OCI-LY1 (cell line): ENCODE data around the gene ATP2A2.

Source experiments
- H2AFZ ChIP-seq: fragments of 200-600 bp; sonication (generic), shearing (Covaris generic); 2 replicates; pipeline ENCODE4 v1.6.0; 2014; ENCODE audit warnings: antibody characterized with exemption, mild to moderate bottlenecking, low read length
- H3F3A ChIP-seq: fragments of 200-600 bp; sonication (generic), shearing (Covaris generic); 2 replicates; pipeline ENCODE4 v1.6.0; 2014; ENCODE audit warnings: mild to moderate bottlenecking, antibody characterized with exemption, low read length, moderate library complexity; ENCODE audit not compliant: insufficient read depth
- H3K27ac ChIP-seq: fragments of 200-600 bp; sonication (generic); 2 replicates; pipeline ENCODE4 v1.5.1; 2014; ENCODE audit warnings: low read length, mixed run types, mild to moderate bottlenecking, low read depth; ENCODE audit not compliant: poor library complexity, severe bottlenecking
- H3K27me3 ChIP-seq: fragments of 200-600 bp; sonication (generic); 2 replicates; pipeline ENCODE4 v1.6.0; 2014; ENCODE audit warnings: antibody characterized with exemption, mild to moderate bottlenecking, low read length, moderate library complexity; ENCODE audit not compliant: insufficient read depth
- H3K36me3 ChIP-seq: fragments of 200-600 bp; sonication (generic); 2 replicates; pipeline ENCODE4 v1.6.1; 2014; ENCODE audit warnings: mild to moderate bottlenecking, antibody characterized with exemption, low read length, moderate library complexity, mixed read lengths; ENCODE audit not compliant: insufficient read depth
- H3K4me1 ChIP-seq: fragments of 200-600 bp; sonication (generic); 2 replicates; pipeline ENCODE4 v1.5.1; 2014; ENCODE audit warnings: mild to moderate bottlenecking, low read length, moderate library complexity; ENCODE audit not compliant: insufficient read depth, severe bottlenecking
- H3K4me2 ChIP-seq: fragments of 200-600 bp; sonication (generic), shearing (Covaris generic); 2 replicates; pipeline ENCODE4 v1.6.1; 2014; ENCODE audit warnings: low read length
- H3K4me3 ChIP-seq: fragments of 200-600 bp; sonication (generic); 2 replicates; pipeline ENCODE4 v1.5.1; 2014; ENCODE audit warnings: low read length, low read depth, mild to moderate bottlenecking, mixed read lengths; ENCODE audit not compliant: poor library complexity, severe bottlenecking
- H3K79me2 ChIP-seq: fragments of 200-600 bp; shearing (Covaris generic); 2 replicates; pipeline ENCODE4 v1.6.1; 2016; ENCODE audit warnings: mixed run types, low read length, mixed read lengths; ENCODE audit not compliant: insufficient read depth
- H3K9ac ChIP-seq: fragments of 200-600 bp; sonication (generic), shearing (Covaris generic); 2 replicates; pipeline ENCODE4 v1.6.1; 2014; ENCODE audit warnings: mild to moderate bottlenecking, low read length, mixed read lengths
- H3K9me2 ChIP-seq: fragments of 200-600 bp; sonication (generic), shearing (Covaris generic); 2 replicates; pipeline ENCODE4 v1.6.1; 2014; ENCODE audit warnings: low read depth, mild to moderate bottlenecking, low read length, mixed read lengths
- H3K9me3 ChIP-seq: fragments of 200-600 bp; shearing (Covaris generic); 2 replicates; pipeline ENCODE4 v1.6.1; 2014; ENCODE audit warnings: low read length, mixed read lengths
- H4K20me1 ChIP-seq: fragments of 200-600 bp; sonication (generic), shearing (Covaris generic); 2 replicates; pipeline ENCODE4 v1.6.0; 2016; ENCODE audit warnings: mild to moderate bottlenecking, low read length; ENCODE audit not compliant: insufficient read depth
- CTCF ChIP-seq: fragments of 200-600 bp; sonication (generic), shearing (Covaris generic); IDR thresholded peaks from 2 replicates; pipeline ENCODE4 v1.5.1; 2017; ENCODE audit warnings: mild to moderate bottlenecking, antibody characterized with exemption, low read length, moderate library complexity, mixed read lengths
- EZH2 ChIP-seq: fragments of 200-600 bp; sonication (generic), shearing (Covaris generic); IDR thresholded peaks from 2 replicates; pipeline ENCODE4 v1.8.0; 2017; ENCODE audit warnings: borderline replicate concordance, mixed run types, mild to moderate bottlenecking, antibody characterized with exemption, low read length, moderate library complexity, mixed read lengths

The ATP2A2 gene

DNA sequence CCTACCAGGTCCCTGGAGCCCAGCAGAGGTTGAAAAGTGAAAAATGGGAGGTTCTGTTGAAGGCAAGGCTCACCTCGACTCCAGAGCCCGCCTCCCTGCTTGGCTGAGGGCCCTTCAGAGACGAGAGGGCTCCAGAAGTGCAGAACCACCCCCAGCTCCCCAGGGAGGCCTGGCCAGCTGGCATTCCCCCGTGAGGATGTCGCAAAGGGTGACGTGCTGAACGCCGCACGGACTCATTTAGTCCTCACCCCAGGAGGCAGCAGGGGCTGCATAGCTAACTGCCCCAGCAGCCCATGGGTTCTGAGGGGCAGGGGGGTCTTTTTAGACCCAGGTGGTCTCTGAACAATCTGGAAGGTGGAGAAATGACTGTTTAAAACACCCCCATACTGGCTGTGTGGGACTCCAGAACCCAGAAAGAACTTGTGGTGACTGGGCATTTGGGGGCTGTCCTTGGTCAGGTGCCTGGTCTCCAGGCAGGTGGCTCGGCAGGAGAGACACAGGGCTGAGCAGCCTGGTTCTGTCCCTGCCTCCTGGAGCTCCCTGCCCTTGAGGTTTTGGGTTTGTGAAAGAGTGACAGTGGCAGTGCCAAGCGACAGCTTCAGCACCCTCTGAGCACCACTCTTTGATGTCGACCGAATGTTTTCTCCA is 90.5 kb downstream of the ATP2A2 start:
- Histone ChIP-seq H3K4me1 (peaks cover 62% of the 10 kb centered on the region), H3K27me3 (no peaks in the 10 kb centered on the region), H3K9me3 (no peaks in the 10 kb centered on the region), H3K4me3 (no peak overlapping the region), H4K20me1 (no peaks in the 10 kb centered on the region), H3F3A (no peaks in the 10 kb centered on the region), H2AFZ (no peak overlapping the region), H3K79me2 (no peaks in the 10 kb centered on the region), H3K27ac (peak overlapping the region; percentile 73), H3K36me3 (peaks cover 51% of the 10 kb centered on the region), H3K9ac (no peak overlapping the region), H3K4me2 (no peak overlapping the region), H3K9me2 (no peaks in the 10 kb centered on the region)
- TF ChIP-seq EZH2 (no peak), CTCF (no peak)

DNA sequence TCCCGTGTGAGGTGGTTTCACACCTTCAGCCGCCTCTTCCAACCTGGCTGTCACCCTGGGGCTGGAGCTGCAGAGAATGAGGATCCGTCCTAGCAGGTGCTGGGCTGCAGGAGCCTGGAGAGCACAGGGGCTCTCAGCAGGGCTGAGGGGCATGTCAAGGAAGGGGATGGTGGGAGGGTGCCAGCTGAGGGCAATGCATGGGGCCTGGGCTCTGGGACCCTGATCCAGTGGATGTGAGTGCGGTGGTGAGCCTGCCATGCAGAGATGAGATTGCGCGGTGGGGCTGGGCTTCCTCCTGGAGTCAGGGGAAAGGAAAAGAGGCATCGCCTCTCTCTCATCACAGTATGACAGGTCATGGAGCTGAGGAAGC is 91.0 kb downstream of the ATP2A2 start:
- Histone ChIP-seq H3K36me3 (peaks cover 52% of the 10 kb centered on the region), H3K27ac (peak overlapping the region; percentile 73), H3K4me2 (no peak overlapping the region)

GRCh38 chr12:110373025-110373424 is 92.0 kb downstream of the ATP2A2 start:
- Histone ChIP-seq H3K9me3 (no peaks in the 10 kb centered on the region), H3K4me3 (no peak overlapping the region), H3K27me3 (no peaks in the 10 kb centered on the region), H2AFZ (no peak overlapping the region), H3K4me2 (no peak overlapping the region), H3K9ac (no peak overlapping the region), H3K27ac (peak overlapping the region; percentile 73), H3K9me2 (no peaks in the 10 kb centered on the region), H3K79me2 (no peaks in the 10 kb centered on the region), H4K20me1 (no peaks in the 10 kb centered on the region), H3F3A (no peaks in the 10 kb centered on the region), H3K36me3 (peaks cover 59% of the 10 kb centered on the region), H3K4me1 (peaks cover 53% of the 10 kb centered on the region)
- TF ChIP-seq CTCF (no peak), EZH2 (no peak)

More for the DNA sequence above, 91.0 kb downstream of the ATP2A2 start:
- H3K9me3 ChIP-seq: no peaks in the 10 kb centered on the region
- no peaks in the 10 kb centered on the region for H4K20me1 ChIP-seq
- TF ChIP-seq EZH2 (no peak), CTCF (no peak)
- H2AFZ ChIP-seq: no peak overlapping the region
- no peaks in the 10 kb centered on the region for H3K9me2 ChIP-seq
- H3K79me2 ChIP-seq: no peaks in the 10 kb centered on the region
- no peaks in the 10 kb centered on the region for H3F3A ChIP-seq
- no peak overlapping the region for H3K4me3 ChIP-seq
- peaks cover 61% of the 10 kb centered on the region for H3K4me1 ChIP-seq
- H3K27me3 ChIP-seq: no peaks in the 10 kb centered on the region
- no peak overlapping the region for H3K9ac ChIP-seq
